HCT116 (cell line): ENCODE results near the gene PALMD. TPM values are rescaled to one million over a fixed set of nuclear protein-coding genes. Genes with fewer than 3 reads are reported as not detected.

ENCODE experiments used
- ATAC-seq: fragments of 200-7000 bp; cut with Tn5 transposase; 2 replicates; pipeline ENCODE4 v1.9.1; 2020; ENCODE audit warnings: mild to moderate bottlenecking, moderate library complexity
- BruUV-seq: library from RNA; stranded (reverse); fragments of 400-500 nt; replicated peaks from 2 replicates; lab custom pipeline; 2021; lab: Mats Ljungman, UMichigan
- CTCF ChIA-PET: fragments of 300-600 bp; sonication (Branson Sonifier 250); formaldehyde crosslinking; loops from one replicate; lab custom pipeline; 2021; ENCODE audit warnings: antibody characterized with exemption; lab: Charles Lee
- POLR2A ChIA-PET: fragments of 300-600, 350-600 bp; sonication (Branson Sonifier 250); formaldehyde crosslinking; loops from one replicate; lab custom pipeline; 2021; ENCODE audit warnings: antibody characterized with exemption; lab: Charles Lee
- RAD21 ChIA-PET, 2 experiments: fragments of 300-600 bp; sonication (Branson Sonifier 250); formaldehyde crosslinking; loops; one replicate each; lab custom pipeline; 2023; ENCODE audit warnings: low total read pairs in 2 of 2; ENCODE audit not compliant: uncharacterized antibody in 2 of 2, unreplicated experiment in 2 of 2, low non-redundant PET in 1 of 2; lab: Charles Lee
- DNase-seq: peaks from one replicate; pipeline ENCODE4 v3.0.0-alpha.2; 2010; ENCODE audit warnings: low read depth, low spot score
- H2AFZ ChIP-seq: fragments of 200-600 bp; shearing (Covaris generic), sonication (generic); 2 replicates; pipeline ENCODE4 v1.6.1; 2017; ENCODE audit warnings: low read depth, mixed run types, mixed read lengths, antibody characterized with exemption, low read length; ENCODE audit not compliant: poor library complexity, severe bottlenecking
- H3K27ac ChIP-seq: 2 replicates; pipeline ENCODE4 v1.5.1; 2012; ENCODE audit warnings: low read depth, low read length
- H3K27me3 ChIP-seq: fragments of 200-600 bp; sonication (generic); 2 replicates; pipeline ENCODE4 v1.6.1; 2016; ENCODE audit warnings: mixed run types, low read length, mixed read lengths; ENCODE audit not compliant: insufficient read depth
- H3K36me3 ChIP-seq, 2 experiments: fragments of 200-500 bp in 1 of 2; fragments of 200-600 bp in 1 of 2; sonication (Bioruptor generic) in 1 of 2; sonication (generic) in 1 of 2; 2 replicates each; pipeline versions ENCODE4 v1.5.1 to v1.6.1; 2014 to 2016; ENCODE audit warnings: low read length in 2 of 2, inconsistent platforms in 1 of 2, mixed read lengths in 1 of 2, mixed run types in 1 of 2; ENCODE audit not compliant: insufficient read depth in 2 of 2, control insufficient read depth in 1 of 2
- H3K4me1 ChIP-seq, 2 experiments: fragments of 200-600 bp in 1 of 2; sonication (generic) in 1 of 2; 2 replicates each; pipeline versions ENCODE4 v1.5.1 to v1.6.1; 2012 to 2017; ENCODE audit warnings: low read length in 2 of 2, inconsistent platforms in 1 of 2, mild to moderate bottlenecking in 1 of 2, mixed read lengths in 1 of 2, mixed run types in 1 of 2, moderate library complexity in 1 of 2; ENCODE audit not compliant: insufficient read depth in 2 of 2, control insufficient read depth in 1 of 2
- H3K4me2 ChIP-seq: fragments of 200-600 bp; sonication (generic); 2 replicates; pipeline ENCODE4 v1.6.1; 2017; ENCODE audit warnings: mixed run types, low read length, mixed read lengths
- H3K4me3 ChIP-seq, 2 experiments: fragments of 200-600 bp in 1 of 2; sonication (generic) in 1 of 2; replicated peaks in 1 of 2; 2 replicates each; pipeline ENCODE4 v1.5.1; 2011 to 2016; ENCODE audit warnings: low read length in 2 of 2, control low read depth in 1 of 2, low read depth in 1 of 2, mild to moderate bottlenecking in 1 of 2, mixed read lengths in 1 of 2, mixed run types in 1 of 2
- H3K79me2 ChIP-seq: fragments of 200-600 bp; sonication (generic); 2 replicates; pipeline ENCODE4 v1.6.1; 2017; ENCODE audit warnings: mild to moderate bottlenecking, mixed run types, low read length, moderate library complexity, mixed read lengths; ENCODE audit not compliant: insufficient read depth
- H3K9ac ChIP-seq: fragments of 200-600 bp; sonication (generic); 2 replicates; pipeline ENCODE4 v1.6.1; 2016; ENCODE audit warnings: low read length, mixed read lengths
- H3K9me2 ChIP-seq: fragments of 200-600 bp; sonication (generic), shearing (Covaris generic); 2 replicates; pipeline ENCODE4 v1.6.1; 2017; ENCODE audit warnings: mixed run types, mild to moderate bottlenecking, moderate library complexity; ENCODE audit not compliant: insufficient read depth
- H3K9me3 ChIP-seq, 2 experiments: fragments of 200-500 bp in 1 of 2; fragments of 200-600 bp in 1 of 2; sonication (Bioruptor generic) in 1 of 2; sonication (generic) in 1 of 2; 2 replicates each; pipeline ENCODE4 v1.6.1; 2014 to 2017; ENCODE audit warnings: low read length in 2 of 2, mixed read lengths in 2 of 2, inconsistent platforms in 1 of 2, low read depth in 1 of 2, mild to moderate bottlenecking in 1 of 2, mixed run types in 1 of 2, moderate library complexity in 1 of 2; ENCODE audit not compliant: control insufficient read depth in 1 of 2, insufficient read depth in 1 of 2
- H4K20me1 ChIP-seq: fragments of 200-600 bp; sonication (generic), shearing (Covaris generic); 2 replicates; pipeline ENCODE4 v1.6.1; 2017; ENCODE audit warnings: mixed run types, mild to moderate bottlenecking, moderate library complexity; ENCODE audit not compliant: insufficient read depth
- ATF3 ChIP-seq: IDR thresholded peaks from 2 replicates; pipeline ENCODE4 v1.6.1; 2012
- CBX3 ChIP-seq: IDR thresholded peaks from 2 replicates; pipeline ENCODE4 v1.6.1; 2012; ENCODE audit warnings: low read depth
- CTCF ChIP-seq, 3 experiments: fragments of 200-600 bp in 1 of 3; sonication (generic) in 1 of 3; IDR thresholded peaks in 2 of 3; conservative IDR thresholded peaks in 1 of 3; 2 replicates each; pipeline ENCODE4 v1.5.1; 2012 to 2017; ENCODE audit warnings: low read depth in 2 of 3, low read length in 2 of 3, antibody characterized with exemption in 1 of 3, borderline replicate concordance in 1 of 3, control low read depth in 1 of 3, mild to moderate bottlenecking in 1 of 3, mixed read lengths in 1 of 3, mixed run types in 1 of 3, moderate library complexity in 1 of 3; ENCODE audit not compliant: insufficient read depth in 1 of 3
- EGR1 ChIP-seq: IDR thresholded peaks from 2 replicates; pipeline ENCODE4 v1.6.1; 2012; ENCODE audit warnings: low read depth
- EZH2 ChIP-seq: fragments of 200-600 bp; sonication (generic); IDR thresholded peaks from 2 replicates; pipeline ENCODE4 v1.6.1; 2017; ENCODE audit warnings: antibody characterized with exemption, mixed run types
- JUND ChIP-seq: IDR thresholded peaks from 2 replicates; pipeline ENCODE4 v1.6.1; 2012
- MAX ChIP-seq: IDR thresholded peaks from 2 replicates; pipeline ENCODE4 v1.6.1; 2012
- POLR2A ChIP-seq: IDR thresholded peaks from 2 replicates; pipeline ENCODE4 v1.7.0; 2011; ENCODE audit warnings: borderline replicate concordance; ENCODE audit not compliant: insufficient read depth, insufficient read length; ENCODE audit errors: extremely low read depth
- POLR2AphosphoS5 ChIP-seq: IDR thresholded peaks from 2 replicates; pipeline ENCODE4 v1.6.1; 2011; ENCODE audit warnings: mild to moderate bottlenecking, low read depth, low read length, moderate library complexity
- RAD21 ChIP-seq: IDR thresholded peaks from 2 replicates; pipeline ENCODE4 v1.6.1; 2012; ENCODE audit warnings: low read depth, mild to moderate bottlenecking
- SIN3A ChIP-seq: IDR thresholded peaks from 2 replicates; pipeline ENCODE4 v1.6.1; 2012; ENCODE audit warnings: low read depth
- SP1 ChIP-seq: IDR thresholded peaks from 2 replicates; pipeline ENCODE4 v1.6.1; 2012; ENCODE audit warnings: low read depth
- SRF ChIP-seq: IDR thresholded peaks from 2 replicates; pipeline ENCODE4 v1.6.1; 2012; ENCODE audit warnings: low read depth
- YY1 ChIP-seq: IDR thresholded peaks from 2 replicates; pipeline ENCODE4 v1.6.1; 2011; ENCODE audit warnings: low read length, low read depth, moderate library complexity, mild to moderate bottlenecking; ENCODE audit not compliant: insufficient replicate concordance; ENCODE audit errors: extremely low read depth
- ZBTB33 ChIP-seq: IDR thresholded peaks from 2 replicates; pipeline ENCODE4 v1.6.1; 2011; ENCODE audit warnings: mild to moderate bottlenecking, low read length, moderate library complexity; ENCODE audit not compliant: insufficient replicate concordance; ENCODE audit errors: extremely low read depth
- ZFX ChIP-seq: fragments of 450-650 bp; IDR thresholded peaks from 2 replicates; pipeline ENCODE4 v1.6.1; 2017
- ZNF274 ChIP-seq: fragments of 200-500 bp; sonication (Bioruptor generic); IDR thresholded peaks from 2 replicates; pipeline ENCODE4 v1.6.1; 2014; ENCODE audit warnings: mild to moderate bottlenecking, low read depth, low read length, inconsistent platforms
- intact Hi-C: fragments of 100-400 bp; cut with micrococcal nuclease; formaldehyde crosslinking; loops from 2 replicates; pipeline ENCODE4 v1.10.0; 2022
- total RNA-seq: library from RNA; stranded (reverse); gene quantifications from one replicate; pipeline ENCODE4 v1.2.1, GENCODE V29; 2021; ENCODE audit not compliant: unreplicated experiment

Gene PALMD
- total RNA-seq, 1 experiment from 2014 or later, result 0.12 TPM

GRCh38 chr1:99602404-99602969, 43.4 kb upstream of the PALMD start:
- Histone ChIP-seq H3K9me3 (no peaks in the 10 kb centered on the region), H3K4me2 (no peak overlapping the region), H3K27me3 (no peaks in the 10 kb centered on the region), H3K9me2 (no peaks in the 10 kb centered on the region), H3K9ac (no peak overlapping the region), H3K36me3 (no peaks in the 10 kb centered on the region), H3K4me1 (peaks cover 0 to 10% of the 10 kb centered on the region in 2 experiments; a peak in 3 of 4 replicates), H4K20me1 (no peaks in the 10 kb centered on the region), H3K27ac (no peak overlapping the region), H3K4me3 (no peak overlapping the region), H2AFZ (no peak overlapping the region), H3K79me2 (no peaks in the 10 kb centered on the region)
- ChIA-PET POLR2A (no interaction called here), RAD21 (interaction anchor here in 1 of 2 experiments (0.7 kb wide), 1 partner anchor 44 kb away, joined by 3 read pairs; no protein-coding TSS in a partner anchor), CTCF (no interaction called here)
- no TSS peak for BruUV-seq
- no peak for DNase-seq
- intact Hi-C loops, result no loop called here
- ATAC-seq, result no peak
- TF ChIP-seq SRF (no peak), CBX3 (no peak), EGR1 (no peak), POLR2A (no peak), SIN3A (no peak), ZNF274 (no peak), JUND (no peak), ATF3 (no peak), MAX (no peak), SP1 (no peak), ZFX (no peak), EZH2 (no peak), POLR2AphosphoS5 (no peak), ZBTB33 (no peak), YY1 (no peak), RAD21 (no peak), CTCF (IDR thresholded peaks at IDR 0.05 in 2 of 3, conservative IDR thresholded peaks at IDR 0.05 in 1 of 3; ENCODE audit: borderline replicate concordance in 1 of 3, insufficient read depth in 1 of 3, low read depth in 2 of 3, low read length in 2 of 3) (no peak)
